Transverse colon (tissue), 4 donors: Measurements from ENCODE around the gene FBXL14.

ENCODE experiments used
- CTCF ChIP-seq, 5 experiments: fragments of 200-600 bp in 3 of 5; fragments of 450-650 bp in 2 of 5; sonication (generic) in 3 of 5; IDR thresholded peaks; 1 replicate in 2 of 5; 2 replicates in 3 of 5; pipeline ENCODE4 v1.5.1; 2016 to 2017; ENCODE audit warnings: antibody characterized with exemption in 5 of 5, inconsistent platforms in 3 of 5, mild to moderate bottlenecking in 2 of 5, moderate library complexity in 1 of 5
- POLR2AphosphoS5 ChIP-seq, 3 donors: sonication (generic); formaldehyde crosslinking; IDR thresholded peaks; one replicate each; pipeline ENCODE4 v1.6.1; 2016; ENCODE audit warnings: antibody characterized with exemption in 3 of 3

- TF ChIP-seq CTCF (IDR thresholded peaks at IDR 0.05) = no peak
- TF ChIP-seq POLR2AphosphoS5 (IDR thresholded peaks at IDR 0.05) = no peak
Measured at GRCh38 chr12:1579651-1580435, 14.5 kb downstream of the FBXL14 start.
